Measurements from ENCODE around the gene SLC25A12. TPM values are rescaled to one million over a fixed set of nuclear protein-coding genes. Genes with fewer than 3 reads are reported as not detected.

The SLC25A12 gene
- total RNA-seq, 1 donor, result 26.8 TPM

GRCh38 chr2:171864357-171864985, 29.6 kb downstream of the SLC25A12 start:
- Histone ChIP-seq H2AFZ (ENCODE audit: low read length) (no peak overlapping the region), H3K4me2 (ENCODE audit: insufficient read depth, low read length) (no peak overlapping the region), H3K36me3 (ENCODE audit: insufficient read depth, low read length) (no peaks in the 10 kb centered on the region), H3K4me1 (ENCODE audit: insufficient read depth, low read length) (no peaks in the 10 kb centered on the region), H3K27me3 (ENCODE audit: insufficient read depth, low read length) (no peaks in the 10 kb centered on the region), H3K79me2 (ENCODE audit: insufficient read depth, low read length) (peaks cover 4% of the 10 kb centered on the region), H3K27ac (ENCODE audit: low read depth, low read length) (no peak overlapping the region), H4K20me1 (ENCODE audit: insufficient read depth, low read length) (peaks cover 4% of the 10 kb centered on the region), H3K9me3 (ENCODE audit: low read depth, low read length) (no peaks in the 10 kb centered on the region), H3K4me3 (ENCODE audit: insufficient read depth, low read length) (no peak overlapping the region)
- no peak for TF ChIP-seq CTCF (IDR thresholded peaks at IDR 0.05; ENCODE audit: extremely low read depth, low read depth, low read length)
- no peak for DNase-seq (ENCODE audit: insufficient read length, low spot score, missing footprints)

GRCh38 chr2:171862501-171862900, 31.5 kb downstream of the SLC25A12 start:
- Histone ChIP-seq H3K27me3 (ENCODE audit: insufficient read depth, low read length) (no peaks in the 10 kb centered on the region), H3K36me3 (ENCODE audit: insufficient read depth, low read length) (no peaks in the 10 kb centered on the region), H3K9me3 (ENCODE audit: low read depth, low read length) (no peaks in the 10 kb centered on the region), H4K20me1 (ENCODE audit: insufficient read depth, low read length) (peaks cover 4% of the 10 kb centered on the region), H2AFZ (ENCODE audit: low read length) (no peak overlapping the region), H3K79me2 (ENCODE audit: insufficient read depth, low read length) (peaks cover 4% of the 10 kb centered on the region), H3K4me1 (ENCODE audit: insufficient read depth, low read length) (peaks cover 4% of the 10 kb centered on the region), H3K4me2 (ENCODE audit: insufficient read depth, low read length) (no peak overlapping the region), H3K27ac (ENCODE audit: low read depth, low read length) (no peak overlapping the region), H3K4me3 (ENCODE audit: insufficient read depth, low read length) (no peak overlapping the region)
- DNase-seq (ENCODE audit: insufficient read length, low spot score, missing footprints), result no peak
- no peak for TF ChIP-seq CTCF (IDR thresholded peaks at IDR 0.05; ENCODE audit: extremely low read depth, low read depth, low read length)

- Histone ChIP-seq H3K9me3 (ENCODE audit: low read depth, low read length) (no peaks in the 10 kb centered on the region), H4K20me1 (ENCODE audit: insufficient read depth, low read length) (no peaks in the 10 kb centered on the region), H3K79me2 (ENCODE audit: insufficient read depth, low read length) (no peaks in the 10 kb centered on the region), H3K27ac (ENCODE audit: low read depth, low read length) (no peak overlapping the region), H3K36me3 (ENCODE audit: insufficient read depth, low read length) (no peaks in the 10 kb centered on the region), H3K4me3 (ENCODE audit: insufficient read depth, low read length) (no peak overlapping the region), H3K4me1 (ENCODE audit: insufficient read depth, low read length) (peaks cover 18% of the 10 kb centered on the region), H3K27me3 (ENCODE audit: insufficient read depth, low read length) (no peaks in the 10 kb centered on the region), H3K4me2 (ENCODE audit: insufficient read depth, low read length) (no peak overlapping the region), H2AFZ (ENCODE audit: low read length) (no peak overlapping the region)
- DNase-seq (ENCODE audit: insufficient read length, low spot score, missing footprints), result peak; percentile 26
- no peak for TF ChIP-seq CTCF (IDR thresholded peaks at IDR 0.05; ENCODE audit: extremely low read depth, low read depth, low read length)
Measured at GRCh38 chr2:171858397-171858958, 35.6 kb downstream of the SLC25A12 start.

GRCh38 chr2:171855401-171855800, 38.6 kb downstream of the SLC25A12 start:
- Histone ChIP-seq H3K4me1 (ENCODE audit: insufficient read depth, low read length) (peaks cover 18% of the 10 kb centered on the region), H3K4me3 (ENCODE audit: insufficient read depth, low read length) (no peak overlapping the region), H3K79me2 (ENCODE audit: insufficient read depth, low read length) (no peaks in the 10 kb centered on the region), H2AFZ (ENCODE audit: low read length) (no peak overlapping the region), H3K9me3 (ENCODE audit: low read depth, low read length) (no peaks in the 10 kb centered on the region), H3K4me2 (ENCODE audit: insufficient read depth, low read length) (no peak overlapping the region), H3K36me3 (ENCODE audit: insufficient read depth, low read length) (no peaks in the 10 kb centered on the region), H3K27ac (ENCODE audit: low read depth, low read length) (no peak overlapping the region), H4K20me1 (ENCODE audit: insufficient read depth, low read length) (no peaks in the 10 kb centered on the region), H3K27me3 (ENCODE audit: insufficient read depth, low read length) (no peaks in the 10 kb centered on the region)
- peak; percentile 84 for DNase-seq (ENCODE audit: insufficient read length, low spot score, missing footprints)
- TF ChIP-seq CTCF (IDR thresholded peaks at IDR 0.05; ENCODE audit: extremely low read depth, low read depth, low read length), result no peak
